Panc1 (cell line): ENCODE results near the gene TXNDC2. TPM values are rescaled to one million over a fixed set of nuclear protein-coding genes. Genes with fewer than 3 reads are reported as not detected.

ENCODE experiments used
- ATAC-seq: fragments of 200-7000 bp; cut with Tn5 transposase; 2 replicates; pipeline ENCODE4 v1.9.1; 2020; ENCODE audit warnings: mild to moderate bottlenecking, moderate library complexity
- BruUV-seq: library from RNA; stranded (reverse); fragments of 400-500 nt; replicated peaks from 2 replicates; lab custom pipeline; 2021; lab: Mats Ljungman, UMichigan
- CTCF ChIA-PET: fragments of 300-600 bp; sonication (Branson Sonifier 250); formaldehyde crosslinking; loops from one replicate; lab custom pipeline; 2022; ENCODE audit warnings: antibody characterized with exemption; lab: Charles Lee
- POLR2A ChIA-PET: fragments of 300-600 bp; sonication (Branson Sonifier 250); formaldehyde crosslinking; loops from one replicate; lab custom pipeline; 2022; ENCODE audit warnings: antibody characterized with exemption; lab: Charles Lee
- DNase-seq: peaks from one replicate; pipeline ENCODE4 v3.0.0-alpha.2; 2010; ENCODE audit warnings: low read depth, low spot score
- H3K27ac ChIP-seq: 2 replicates; pipeline ENCODE4 v1.5.1; 2011; ENCODE audit warnings: mild to moderate bottlenecking, low read length, inconsistent platforms
- H3K27me3 ChIP-seq: fragments of 200-500 bp; sonication (Bioruptor generic); 2 replicates; pipeline ENCODE4 v1.6.0; 2014; ENCODE audit warnings: low read length, inconsistent platforms; ENCODE audit not compliant: control insufficient read depth, insufficient read depth
- H3K36me3 ChIP-seq: fragments of 200-500 bp; sonication (Bioruptor generic); 2 replicates; pipeline ENCODE4 v1.5.1; 2014; ENCODE audit warnings: inconsistent platforms, mild to moderate bottlenecking, low read length, moderate library complexity; ENCODE audit not compliant: control insufficient read depth, insufficient read depth
- H3K4me1 ChIP-seq: 2 replicates; pipeline ENCODE4 v1.5.1; 2011; ENCODE audit warnings: inconsistent platforms, mild to moderate bottlenecking, low read length, moderate library complexity; ENCODE audit not compliant: control insufficient read depth, insufficient read depth
- H3K4me3 ChIP-seq, 2 experiments: 2 replicates each; pipeline ENCODE4 v1.5.1; 2011 to 2012; ENCODE audit warnings: low read depth in 2 of 2, low read length in 2 of 2, mild to moderate bottlenecking in 2 of 2, inconsistent platforms in 1 of 2, moderate library complexity in 1 of 2
- H3K9me3 ChIP-seq: fragments of 200-500 bp; sonication (Bioruptor generic); 2 replicates; pipeline ENCODE4 v1.5.1; 2014; ENCODE audit warnings: low read depth, mild to moderate bottlenecking, inconsistent platforms, low read length, moderate library complexity; ENCODE audit not compliant: control insufficient read depth, insufficient read depth
- CTCF ChIP-seq: fragments of 450-650 bp; IDR thresholded peaks from 2 replicates; pipeline ENCODE4 v1.5.1; 2017; ENCODE audit warnings: mild to moderate bottlenecking
- POLR2AphosphoS5 ChIP-seq: IDR thresholded peaks from 2 replicates; pipeline ENCODE4 v1.6.1; 2012; ENCODE audit warnings: mild to moderate bottlenecking, low read depth, low read length, moderate library complexity
- REST ChIP-seq, 2 experiments: IDR thresholded peaks; 2 replicates each; pipeline ENCODE4 v1.6.1; 2011 to 2012; ENCODE audit warnings: low read depth in 2 of 2, control low read depth in 1 of 2, low read length in 1 of 2, mild to moderate bottlenecking in 1 of 2, moderate library complexity in 1 of 2; ENCODE audit not compliant: insufficient read depth in 1 of 2
- SIN3A ChIP-seq: IDR thresholded peaks from 2 replicates; pipeline ENCODE4 v1.6.1; 2012; ENCODE audit warnings: low read depth, mild to moderate bottlenecking, low read length, moderate library complexity, borderline replicate concordance; ENCODE audit not compliant: insufficient read depth
- TCF7L2 ChIP-seq: IDR thresholded peaks from 2 replicates; pipeline ENCODE4 v1.6.1; 2011; ENCODE audit warnings: mild to moderate bottlenecking, low read depth, low read length, inconsistent platforms
- in situ Hi-C: cut with HindIII; loops from 2 replicates; pipeline ENCODE4 v1.10.0; 2016; ENCODE audit warnings: low sequenced_read_pairs, low pct_unique_long_range_greater_than_20kb
- intact Hi-C: fragments of 100-400 bp; cut with micrococcal nuclease; formaldehyde crosslinking; loops from one replicate; pipeline ENCODE4 v1.10.0; 2022; ENCODE audit not compliant: unreplicated experiment
- total RNA-seq: library from RNA; stranded (reverse); gene quantifications from one replicate; pipeline ENCODE4 v1.2.1, GENCODE V29; 2021; ENCODE audit not compliant: unreplicated experiment

The TXNDC2 gene
- total RNA-seq, 1 experiment from 2014 or later: 0.90 TPM

- Histone ChIP-seq H3K36me3 (peaks cover 2% of the 10 kb centered on the region; the same call in 1 of the 2 replicates), H3K9me3 (no peaks in the 10 kb centered on the region), H3K27me3 (no peaks in the 10 kb centered on the region), H3K27ac (no peak overlapping the region), H3K4me1 (no peaks in the 10 kb centered on the region; the same call in 1 of the 2 replicates), H3K4me3 (no peak overlapping the region)
- intact Hi-C loops: no loop called here
- DNase-seq (no peak), ATAC-seq (no peak)
- in situ Hi-C loops: no loop called here
- POLR2A ChIA-PET: no interaction called here
- CTCF ChIA-PET: no interaction called here
- TF ChIP-seq SIN3A: no peak
- BruUV-seq: no TSS peak
Measured at GRCh38 chr18:9841752-9842151, 44.0 kb upstream of the TXNDC2 start.

GRCh38 chr18:9842448-9842847 lies 43.3 kb upstream of the TXNDC2 start:
- DNase-seq (no peak), ATAC-seq (no peak)
- no peak overlapping the region for H3K4me3 ChIP-seq
- intact Hi-C loops: no loop called here
- peaks cover 2% of the 10 kb centered on the region; the same call in 1 of the 2 replicates for H3K36me3 ChIP-seq
- H3K27me3 ChIP-seq: no peaks in the 10 kb centered on the region
- no peaks in the 10 kb centered on the region for H3K9me3 ChIP-seq
- no peaks in the 10 kb centered on the region; the same call in 1 of the 2 replicates for H3K4me1 ChIP-seq
- BruUV-seq: no TSS peak
- H3K27ac ChIP-seq: no peak overlapping the region
- in situ Hi-C loops: no loop called here
- no peak for TF ChIP-seq POLR2AphosphoS5
- no peak for TF ChIP-seq REST (IDR thresholded peaks at IDR 0.05; ENCODE audit: insufficient read depth in 1 of 2, low read depth in 2 of 2, low read length in 1 of 2)
- no peak for TF ChIP-seq TCF7L2
- TF ChIP-seq CTCF: no peak
- TF ChIP-seq SIN3A: no peak
- ChIA-PET CTCF (no interaction called here), POLR2A (no interaction called here)

- intact Hi-C loops (no loop called here), in situ Hi-C loops (no loop called here)
- H3K9me3 ChIP-seq: no peaks in the 10 kb centered on the region
- no peaks in the 10 kb centered on the region for H3K27me3 ChIP-seq
- CTCF ChIA-PET: no interaction called here
- POLR2A ChIA-PET: no interaction called here
- no peaks in the 10 kb centered on the region; the same call in 1 of the 2 replicates for H3K4me1 ChIP-seq
- H3K36me3 ChIP-seq: peaks cover 4% of the 10 kb centered on the region; the same call in 1 of the 2 replicates
- H3K4me3 ChIP-seq: no peak overlapping the region
- BruUV-seq: no TSS peak
- no peak overlapping the region for H3K27ac ChIP-seq
- DNase-seq (no peak), ATAC-seq (no peak)
- no peak for TF ChIP-seq CTCF
Measured at GRCh38 chr18:9845256-9845655, 40.5 kb upstream of the TXNDC2 start.
